Neuronal stem cell (in vitro differentiated cells): ENCODE results near the gene RBFOX2.

Source experiments
- DNase-seq: peaks from one replicate; pipeline ENCODE4 v3.0.0-alpha.2; 2013; ENCODE audit warnings: low spot score
- H2AFZ ChIP-seq: one replicate; pipeline ENCODE4 v1.6.1; 2013; ENCODE audit warnings: mild to moderate bottlenecking, low read length, inconsistent platforms
- H2AK5ac ChIP-seq: 2 replicates; pipeline ENCODE4 v1.6.1; 2013; ENCODE audit warnings: low read depth, mild to moderate bottlenecking, inconsistent platforms, low read length, moderate library complexity, mixed read lengths
- H2BK120ac ChIP-seq: 2 replicates; pipeline ENCODE4 v1.6.1; 2013; ENCODE audit warnings: low read depth, mild to moderate bottlenecking, inconsistent platforms, low read length, moderate library complexity, mixed read lengths
- H2BK12ac ChIP-seq: one replicate; pipeline ENCODE4 v1.6.1; 2013; ENCODE audit warnings: low read length, inconsistent platforms
- H2BK15ac ChIP-seq: 2 replicates; pipeline ENCODE4 v1.6.1; 2013; ENCODE audit warnings: mild to moderate bottlenecking, low read length, inconsistent platforms, mixed read lengths
- H2BK5ac ChIP-seq: one replicate; pipeline ENCODE4 v1.6.1; 2013; ENCODE audit warnings: inconsistent platforms, mild to moderate bottlenecking, low read length, moderate library complexity
- H3K14ac ChIP-seq: one replicate; pipeline ENCODE4 v1.6.1; 2013; ENCODE audit warnings: low read length, inconsistent platforms
- H3K18ac ChIP-seq: 2 replicates; pipeline ENCODE4 v1.6.1; 2013; ENCODE audit warnings: low read length, inconsistent platforms
- H3K23ac ChIP-seq: 2 replicates; pipeline ENCODE4 v1.6.1; 2013; ENCODE audit warnings: low read depth, mild to moderate bottlenecking, mixed read lengths, low read length, inconsistent platforms; ENCODE audit not compliant: poor library complexity
- H3K27ac ChIP-seq: replicated peaks from 3 replicates; pipeline ENCODE4 v1.5.1; 2013; ENCODE audit warnings: low read length, inconsistent platforms
- H3K27me3 ChIP-seq, 3 experiments: 2 replicates each; pipeline ENCODE4 v1.6.1; 2013; ENCODE audit warnings: low read length in 3 of 3, mild to moderate bottlenecking in 2 of 3, inconsistent platforms in 1 of 3, low read depth in 1 of 3, mixed read lengths in 1 of 3, moderate library complexity in 1 of 3; ENCODE audit not compliant: control insufficient read depth in 3 of 3, insufficient read depth in 3 of 3
- H3K36me3 ChIP-seq, 2 donors: replicated peaks in 1 of 2; 2 replicates each; pipeline ENCODE4 v1.6.1; 2013; ENCODE audit warnings: low read length in 2 of 2; ENCODE audit not compliant: control insufficient read depth in 2 of 2, insufficient read depth in 2 of 2
- H3K4ac ChIP-seq: 2 replicates; pipeline ENCODE4 v1.6.1; 2013; ENCODE audit warnings: inconsistent platforms, mild to moderate bottlenecking, low read length, moderate library complexity
- H3K4me1 ChIP-seq, 2 donors: 1 replicate in 1 of 2; 2 replicates in 1 of 2; pipeline ENCODE4 v1.6.1; 2013; ENCODE audit warnings: low read length in 2 of 2, low read depth in 1 of 2; ENCODE audit not compliant: control insufficient read depth in 2 of 2, insufficient read depth in 1 of 2
- H3K4me2 ChIP-seq: one replicate; pipeline ENCODE4 v1.6.1; 2013; ENCODE audit warnings: mild to moderate bottlenecking, low read length, inconsistent platforms; ENCODE audit not compliant: insufficient read depth, poor library complexity, severe bottlenecking
- H3K4me3 ChIP-seq, 2 donors: 2 replicates each; pipeline ENCODE4 v1.5.1; 2013; ENCODE audit warnings: low read length in 2 of 2, mild to moderate bottlenecking in 2 of 2, inconsistent platforms in 1 of 2, moderate library complexity in 1 of 2
- H3K79me1 ChIP-seq: one replicate; pipeline ENCODE4 v1.6.1; 2013; ENCODE audit warnings: low read depth, mild to moderate bottlenecking, inconsistent platforms, low read length, moderate library complexity
- H3K9ac ChIP-seq: one replicate; pipeline ENCODE4 v1.6.1; 2013; ENCODE audit warnings: mild to moderate bottlenecking, low read depth, low read length, inconsistent platforms; ENCODE audit not compliant: poor library complexity
- H3K9me3 ChIP-seq, 2 donors: replicated peaks in 1 of 2; 2 replicates each; pipeline versions ENCODE3 to v1.6.1; 2013; ENCODE audit warnings: low read length in 2 of 2, mild to moderate bottlenecking in 2 of 2, inconsistent platforms in 1 of 2, low read depth in 1 of 2, mixed read lengths in 1 of 2, moderate library complexity in 1 of 2; ENCODE audit not compliant: control insufficient read depth in 2 of 2, insufficient read depth in 1 of 2
- H4K8ac ChIP-seq: one replicate; pipeline ENCODE4 v1.6.1; 2013; ENCODE audit warnings: low read depth, mild to moderate bottlenecking, inconsistent platforms, low read length, moderate library complexity
- H4K91ac ChIP-seq: one replicate; pipeline ENCODE4 v1.6.1; 2013; ENCODE audit warnings: low read length, low read depth, mild to moderate bottlenecking, inconsistent platforms; ENCODE audit not compliant: poor library complexity
- WGBS, 2 donors: extraction: QIAGEN DNeasy Blood & Tissue Kit; methylation state at CpG; one replicate each; pipeline ENCODE4 v1.1.7; 2013; ENCODE audit warnings: missing lambda C conversion rate in 2 of 2, mixed read lengths in 1 of 2; ENCODE audit not compliant: insufficient read length in 2 of 2, insufficient replicate concordance in 1 of 2; ENCODE audit errors: extremely low coverage in 2 of 2; 5-methylcytosine and 5-hydroxymethylcytosine counted together

The RBFOX2 gene

GRCh38 chr22:36010090-36010489 lies 18.5 kb downstream of the RBFOX2 start:
- peak; percentile 56 for DNase-seq
- Histone ChIP-seq H2AK5ac (no peak overlapping the region), H4K8ac (no peak overlapping the region), H2BK120ac (no peak overlapping the region), H3K14ac (no peak overlapping the region), H4K91ac (no peak overlapping the region), H2BK5ac (no peak overlapping the region), H3K4me3 (no peak overlapping the region), H3K27me3 (no peaks in the 10 kb centered on the region), H3K4me2 (peak overlapping the region; percentile 15), H3K23ac (no peak overlapping the region), H3K9ac (no peak overlapping the region), H3K4ac (no peak overlapping the region), H3K79me1 (no peaks in the 10 kb centered on the region), H2BK12ac (no peak overlapping the region), H3K4me1 (peaks cover 7 to 16% of the 10 kb centered on the region in 2 donors), H2BK15ac (no peak overlapping the region), H3K9me3 (no peaks in the 10 kb centered on the region), H3K27ac (peak overlapping the region; percentile 67), H2AFZ (no peak overlapping the region), H3K18ac (no peak overlapping the region), H3K36me3 (no peaks in the 10 kb centered on the region)
- WGBS, 2 donors, result no CpG with 5 or more reads among the region's 10 CpGs

DNA sequence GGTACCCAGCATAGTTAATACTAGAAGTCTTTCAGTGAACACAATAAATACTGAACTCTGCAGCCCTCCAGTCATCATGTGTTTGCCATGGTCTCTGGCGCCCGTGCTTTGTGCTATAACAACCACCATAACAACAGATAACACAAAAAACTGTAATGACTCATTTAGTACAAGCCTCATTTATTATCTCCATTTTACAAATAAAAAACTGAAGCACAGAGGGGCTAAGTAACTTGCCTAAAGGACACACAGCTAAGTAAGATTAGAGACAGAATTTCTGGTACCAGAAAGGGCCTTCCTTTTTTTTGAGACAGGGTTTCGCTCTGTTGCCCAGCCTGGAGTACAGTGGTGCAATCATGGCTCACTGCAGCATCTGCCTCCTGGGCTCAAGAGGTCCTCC lies 19.5 kb downstream of the RBFOX2 start:
- Histone ChIP-seq H3K9ac (no peak overlapping the region), H2BK5ac (no peak overlapping the region), H3K36me3 (no peaks in the 10 kb centered on the region), H4K8ac (no peak overlapping the region), H3K4me2 (no peak overlapping the region), H3K4me3 (no peak overlapping the region), H2AK5ac (no peak overlapping the region), H2BK15ac (no peak overlapping the region), H2BK12ac (no peak overlapping the region), H3K4ac (no peak overlapping the region), H4K91ac (no peak overlapping the region), H2AFZ (no peak overlapping the region), H3K18ac (no peak overlapping the region), H3K79me1 (no peaks in the 10 kb centered on the region), H3K23ac (no peak overlapping the region), H3K14ac (no peak overlapping the region), H3K27me3 (no peaks in the 10 kb centered on the region), H3K4me1 (peaks cover 0 to 14% of the 10 kb centered on the region in 2 donors), H3K9me3 (no peaks in the 10 kb centered on the region), H2BK120ac (no peak overlapping the region), H3K27ac (no peak overlapping the region)
- WGBS, 2 donors, result no CpG with 5 or more reads among the region's 3 CpGs
- DNase-seq, result no peak

DNA sequence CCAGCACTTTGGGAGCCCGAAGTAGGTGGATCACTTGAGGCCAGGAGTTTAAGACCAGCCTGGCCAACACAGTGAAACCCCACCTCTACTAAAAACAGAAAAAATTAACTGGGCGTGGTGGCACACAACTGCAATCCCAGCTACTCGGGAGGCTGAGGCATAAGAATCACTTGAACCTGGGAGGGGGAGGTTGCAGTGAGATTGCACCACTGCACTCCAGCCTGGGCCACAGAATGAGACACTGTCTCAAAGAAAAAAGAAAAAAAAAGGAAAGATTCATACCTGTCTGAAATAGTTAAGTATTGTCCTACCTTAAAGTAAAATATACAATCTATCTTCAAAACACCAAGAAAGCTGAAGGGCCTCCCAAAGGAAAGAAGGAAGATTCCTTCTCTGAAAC lies 20.1 kb downstream of the RBFOX2 start:
- no peak overlapping the region for H4K91ac ChIP-seq
- H2AK5ac ChIP-seq, result no peak overlapping the region
- no peak overlapping the region for H4K8ac ChIP-seq
- H2BK5ac ChIP-seq, result no peak overlapping the region
- no peaks in the 10 kb centered on the region for H3K79me1 ChIP-seq
- H3K14ac ChIP-seq, result no peak overlapping the region
- no peak for DNase-seq
- no peak overlapping the region for H3K23ac ChIP-seq
- H3K9me3 ChIP-seq, result no peaks in the 10 kb centered on the region
- no peak overlapping the region for H3K18ac ChIP-seq
- no peak overlapping the region for H3K4me3 ChIP-seq
- no peak overlapping the region for H2AFZ ChIP-seq
- H3K4ac ChIP-seq, result no peak overlapping the region
- H3K36me3 ChIP-seq, result no peaks in the 10 kb centered on the region
- no peak overlapping the region for H2BK120ac ChIP-seq
- H2BK12ac ChIP-seq, result no peak overlapping the region
- H3K4me2 ChIP-seq, result no peak overlapping the region
- H3K27ac ChIP-seq, result no peak overlapping the region
- WGBS, 2 donors, result no CpG with 5 or more reads among the region's 3 CpGs
- H3K27me3 ChIP-seq, result no peaks in the 10 kb centered on the region
- peaks cover 0 to 14% of the 10 kb centered on the region in 2 donors for H3K4me1 ChIP-seq
- no peak overlapping the region for H3K9ac ChIP-seq
- no peak overlapping the region for H2BK15ac ChIP-seq

- no peak overlapping the region for H3K4me3 ChIP-seq
- H3K14ac ChIP-seq, result no peak overlapping the region
- no peak overlapping the region for H2BK120ac ChIP-seq
- no peaks in the 10 kb centered on the region for H3K36me3 ChIP-seq
- H4K8ac ChIP-seq, result no peak overlapping the region
- no peak overlapping the region for H3K9ac ChIP-seq
- no peaks in the 10 kb centered on the region for H3K9me3 ChIP-seq
- H2BK5ac ChIP-seq, result no peak overlapping the region
- no peak overlapping the region for H2AFZ ChIP-seq
- no peak overlapping the region for H3K23ac ChIP-seq
- H2BK12ac ChIP-seq, result no peak overlapping the region
- H3K4me1 ChIP-seq, result peaks cover 0 to 14% of the 10 kb centered on the region in 2 donors
- no peaks in the 10 kb centered on the region for H3K79me1 ChIP-seq
- H2BK15ac ChIP-seq, result no peak overlapping the region
- H3K27me3 ChIP-seq, result no peaks in the 10 kb centered on the region
- no peak for DNase-seq
- no peak overlapping the region for H3K4ac ChIP-seq
- no peak overlapping the region for H2AK5ac ChIP-seq
- no peak overlapping the region for H3K27ac ChIP-seq
- H4K91ac ChIP-seq, result no peak overlapping the region
- H3K4me2 ChIP-seq, result no peak overlapping the region
- no peak overlapping the region for H3K18ac ChIP-seq
These were observed 20.5 kb downstream of the RBFOX2 start for GRCh38 chr22:36008131-36008530.
